Medulla oblongata (tissue), 1 donor: ENCODE measurements around the gene RGS6.

Experiments
- DNase-seq: peaks from one replicate; pipeline ENCODE4 v3.0.0-alpha.2; 2015; ENCODE audit errors: extremely low spot score

The RGS6 gene

GRCh38 chr14:72081137-72081536 lies 148.9 kb downstream of the RGS6 start:
- no peak for DNase-seq

DNA sequence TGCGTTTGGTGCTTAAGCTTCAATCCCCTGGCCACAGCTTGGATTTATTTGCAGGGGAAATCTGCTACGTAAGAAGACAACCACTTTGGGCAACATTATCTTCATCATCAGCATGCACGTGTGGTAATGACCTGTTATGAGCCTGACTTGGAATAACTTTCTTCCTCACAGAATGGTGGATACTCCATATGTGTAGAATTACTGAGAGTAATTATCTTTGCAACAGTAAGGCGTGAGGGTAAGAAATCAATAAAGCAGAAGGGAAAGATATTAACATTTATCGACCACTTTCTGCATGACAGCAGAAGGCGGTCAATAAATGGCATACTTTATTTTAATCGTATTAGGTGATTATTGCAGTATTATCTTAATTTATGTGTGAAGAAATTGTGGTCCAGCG lies 152.7 kb downstream of the RGS6 start:
- DNase-seq: no peak

DNA sequence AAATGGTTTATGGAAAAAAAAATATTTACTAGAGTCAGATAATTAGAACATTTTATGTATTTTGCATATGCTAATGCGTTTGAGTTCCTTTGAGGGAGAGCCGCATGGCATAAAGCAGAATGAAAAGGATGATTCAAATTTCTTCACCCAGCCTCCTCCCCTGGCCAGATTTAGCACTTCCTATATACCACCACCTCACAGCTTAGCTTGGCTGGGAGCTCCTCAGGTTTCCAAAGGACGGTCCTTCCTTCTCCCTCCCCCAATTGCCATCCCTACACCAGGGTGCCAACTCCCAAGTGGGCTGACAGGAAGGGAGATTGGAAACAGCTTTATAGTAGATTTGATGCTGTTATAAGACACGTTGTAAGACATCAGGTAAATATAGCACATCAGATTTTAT lies 157.4 kb downstream of the RGS6 start:
- DNase-seq: no peak

DNA sequence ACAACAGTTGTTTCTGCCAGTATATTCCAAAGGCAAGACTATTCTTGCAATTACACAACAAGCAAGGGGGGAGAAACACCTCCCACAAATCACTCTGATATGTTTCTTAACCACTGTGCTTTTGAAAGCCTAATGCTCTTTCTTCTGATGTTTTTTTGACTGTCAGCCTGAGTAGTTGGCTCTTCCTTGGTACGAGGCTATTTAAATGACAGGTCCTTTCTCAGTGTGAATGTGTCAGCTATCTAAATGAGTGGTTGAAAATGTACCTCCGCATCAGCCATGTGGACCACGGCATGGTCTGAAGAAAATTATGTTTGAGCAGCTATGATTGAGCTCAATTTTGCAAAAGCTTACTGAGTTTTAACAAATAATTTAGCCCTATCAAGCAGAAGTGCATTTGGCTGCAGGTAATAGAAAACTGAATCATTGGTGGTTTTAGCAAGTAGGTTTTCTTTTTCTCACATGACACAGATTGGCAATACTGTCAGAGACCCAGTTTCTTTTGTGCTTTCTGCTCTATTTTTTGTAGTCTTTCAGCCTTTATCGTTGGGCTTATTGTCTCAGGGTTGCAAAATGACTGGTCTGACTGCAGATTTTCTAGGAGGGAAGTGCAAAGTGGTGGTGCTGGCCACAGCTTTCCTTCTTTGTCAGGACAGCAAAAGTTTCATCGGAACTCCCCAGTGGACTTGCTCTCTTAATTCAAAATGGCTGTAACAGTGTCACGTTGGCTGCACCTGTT lies 162.8 kb downstream of the RGS6 start:
- DNase-seq: no peak

GRCh38 chr14:72097173-72097783 lies 165.0 kb downstream of the RGS6 start:
- DNase-seq: no peak

DNA sequence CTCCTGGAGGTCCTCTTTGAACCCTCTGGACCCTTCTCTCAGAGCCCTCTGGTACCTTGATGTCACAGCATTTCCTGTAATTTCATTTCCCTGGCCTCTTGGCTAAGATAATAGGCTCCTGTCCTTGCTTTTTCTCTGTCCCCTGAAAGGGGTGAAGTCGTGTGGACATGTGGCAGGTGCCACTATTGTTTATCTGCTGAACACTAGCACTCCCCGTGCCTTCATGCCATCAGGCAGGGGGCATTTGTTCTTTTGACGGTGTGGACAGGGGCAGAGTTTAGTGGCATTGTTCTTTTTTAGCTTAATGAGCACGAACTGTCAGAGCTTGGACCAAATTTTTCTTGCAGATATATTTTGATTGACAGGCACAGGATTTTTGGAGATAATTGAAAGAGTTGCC lies 166.0 kb downstream of the RGS6 start:
- no peak for DNase-seq

DNA sequence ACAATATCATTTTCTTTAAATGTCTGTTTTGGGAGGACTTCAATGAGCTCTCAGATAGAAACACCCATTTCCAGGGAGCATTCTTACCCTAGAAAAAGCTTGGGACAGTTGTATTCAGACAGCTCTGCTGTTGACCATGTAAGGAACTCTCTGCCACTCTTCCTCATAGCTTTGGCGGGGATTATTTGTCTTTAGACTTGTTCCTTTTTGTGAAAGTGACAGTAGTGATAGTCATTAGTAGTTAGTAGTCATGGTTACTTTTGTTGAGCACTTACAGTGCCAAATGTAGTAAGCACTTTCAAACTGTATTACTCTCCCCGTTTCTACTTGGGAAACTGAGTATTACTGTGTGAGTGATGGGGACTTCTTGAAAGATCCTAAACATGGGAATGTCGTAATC lies 167.3 kb downstream of the RGS6 start:
- no peak for DNase-seq

DNA sequence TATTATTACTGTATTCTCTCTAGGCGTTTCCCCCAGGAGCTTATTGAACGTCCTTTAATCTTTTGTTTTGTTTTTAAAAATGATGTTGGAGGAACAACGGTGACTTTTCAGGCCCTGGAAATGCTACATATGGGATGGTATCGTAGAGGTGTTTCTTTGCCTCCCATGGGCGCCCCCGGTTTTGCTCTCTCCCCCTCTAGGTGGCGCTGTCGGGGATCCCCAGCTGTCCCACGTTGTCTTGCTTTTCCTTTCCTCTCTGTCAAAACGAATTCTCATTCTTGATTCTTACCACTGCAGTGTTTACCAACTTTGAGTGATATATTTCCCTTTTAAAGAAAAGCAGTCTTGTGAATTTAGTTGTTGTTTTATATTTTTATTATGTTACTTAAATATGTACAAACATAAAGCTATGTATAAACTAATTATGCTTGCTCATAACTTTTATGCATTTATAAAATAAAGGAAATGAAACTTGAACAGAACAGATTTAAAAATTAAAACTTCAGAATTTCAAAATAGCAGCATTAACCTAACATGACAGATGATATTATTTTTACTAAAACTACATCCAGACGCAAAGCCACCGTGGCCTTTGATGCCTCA lies 171.9 kb downstream of the RGS6 start:
- DNase-seq: peak; percentile 7

DNA sequence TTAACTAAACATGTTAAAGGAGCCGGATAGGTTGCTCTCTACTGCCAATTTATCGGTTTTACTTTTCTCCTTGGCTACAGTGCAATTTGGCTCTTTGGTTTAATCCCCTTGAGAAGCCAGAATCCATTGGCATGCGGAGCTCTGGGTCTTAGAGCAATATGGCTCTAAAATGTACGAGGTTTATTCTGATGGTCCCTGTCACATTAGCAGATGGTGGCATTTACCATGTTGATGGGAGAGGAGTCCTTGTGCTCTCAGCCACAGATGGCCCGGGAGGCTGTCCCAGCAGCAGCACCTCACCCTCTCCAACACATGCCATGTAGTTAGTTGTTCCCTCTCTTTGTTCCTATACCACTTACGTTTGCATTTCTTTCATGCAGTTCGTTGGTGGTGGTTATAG lies 179.7 kb downstream of the RGS6 start:
- no peak for DNase-seq

GRCh38 chr14:72118841-72119240 lies 186.6 kb downstream of the RGS6 start:
- no peak for DNase-seq

DNA sequence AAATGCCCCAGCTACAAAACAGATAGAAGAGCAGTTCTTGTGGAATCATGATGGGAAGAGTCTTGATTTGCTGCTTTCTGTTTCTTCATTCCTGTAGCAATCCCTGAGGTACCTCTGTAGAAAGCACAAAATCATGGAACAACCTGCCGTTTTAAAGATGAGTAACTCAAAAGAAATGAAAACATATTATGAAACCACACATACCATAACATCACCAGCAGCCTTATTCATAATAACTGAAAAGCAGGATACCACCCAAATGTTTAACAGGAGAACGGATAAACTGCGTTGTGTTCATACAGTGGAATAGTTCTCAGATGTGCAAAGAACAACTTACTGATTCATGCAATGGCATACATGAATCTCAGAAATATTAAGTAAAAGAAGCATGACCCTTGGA lies 188.1 kb downstream of the RGS6 start:
- DNase-seq: no peak

DNA sequence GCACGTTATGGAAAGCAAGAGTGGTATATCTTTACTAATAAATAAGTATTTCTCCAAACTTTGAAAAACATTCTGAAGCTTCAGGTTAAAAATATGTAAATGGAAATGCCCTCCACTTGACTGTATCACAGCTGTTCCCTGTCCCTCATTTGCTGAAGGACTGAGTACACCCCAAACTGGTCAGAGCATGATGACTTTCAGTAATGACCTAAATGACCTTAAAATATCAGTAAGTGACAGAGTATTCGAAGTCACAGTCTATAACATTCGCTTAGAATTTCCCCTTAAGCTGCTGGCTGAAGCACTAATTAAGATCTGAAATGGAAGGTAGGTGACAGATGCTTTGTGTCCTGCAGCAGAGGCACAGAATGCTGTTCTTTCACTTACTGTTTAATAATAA lies 191.5 kb downstream of the RGS6 start:
- DNase-seq: no peak

GRCh38 chr14:72124171-72124570 lies 191.9 kb downstream of the RGS6 start:
- no peak for DNase-seq

- no peak for DNase-seq
These were observed 193.9 kb downstream of the RGS6 start for GRCh38 chr14:72126091-72126490.

- DNase-seq: no peak
These were observed 194.3 kb downstream of the RGS6 start for GRCh38 chr14:72126561-72126960.

DNA sequence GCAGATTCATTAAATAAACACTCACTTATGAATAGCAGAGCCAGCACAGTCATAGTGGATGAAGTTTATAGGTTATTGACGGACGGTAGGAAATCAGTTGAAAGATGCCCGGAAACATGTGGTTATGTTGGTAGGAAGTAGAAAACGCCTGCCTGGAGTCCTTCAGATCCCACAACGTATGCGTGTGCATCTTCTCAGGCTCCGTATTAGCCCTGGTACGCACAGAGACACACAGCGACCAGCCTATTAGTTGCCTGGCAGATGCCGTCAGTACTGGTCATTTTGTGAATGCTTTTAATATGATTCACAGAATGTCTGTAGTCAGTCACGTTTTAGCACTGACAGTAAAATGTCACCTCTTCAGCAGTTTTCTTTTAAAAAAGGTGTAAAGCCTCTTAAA lies 196.4 kb downstream of the RGS6 start:
- DNase-seq: no peak

DNA sequence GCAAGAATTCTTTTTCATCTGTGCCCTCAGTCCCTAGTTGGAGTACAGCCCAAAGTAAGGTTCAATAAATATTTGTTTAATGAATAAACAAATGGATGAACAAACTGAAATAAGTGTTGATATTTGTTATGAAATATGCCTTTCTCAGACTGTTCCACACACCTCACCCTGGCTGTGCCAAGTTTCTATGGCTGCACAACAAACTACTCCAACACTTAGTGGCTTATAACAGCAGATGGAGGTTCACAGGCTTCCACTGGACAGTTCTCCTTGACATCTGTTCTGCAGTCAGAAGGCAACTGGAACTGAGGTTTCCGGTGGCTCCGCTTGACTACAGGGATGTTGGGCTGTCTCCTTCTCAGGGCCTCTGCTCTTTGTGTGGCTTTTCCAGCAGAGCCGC lies 197.1 kb downstream of the RGS6 start:
- DNase-seq: no peak

- DNase-seq: no peak
These were observed 208.9 kb downstream of the RGS6 start for GRCh38 chr14:72141084-72141483.

DNA sequence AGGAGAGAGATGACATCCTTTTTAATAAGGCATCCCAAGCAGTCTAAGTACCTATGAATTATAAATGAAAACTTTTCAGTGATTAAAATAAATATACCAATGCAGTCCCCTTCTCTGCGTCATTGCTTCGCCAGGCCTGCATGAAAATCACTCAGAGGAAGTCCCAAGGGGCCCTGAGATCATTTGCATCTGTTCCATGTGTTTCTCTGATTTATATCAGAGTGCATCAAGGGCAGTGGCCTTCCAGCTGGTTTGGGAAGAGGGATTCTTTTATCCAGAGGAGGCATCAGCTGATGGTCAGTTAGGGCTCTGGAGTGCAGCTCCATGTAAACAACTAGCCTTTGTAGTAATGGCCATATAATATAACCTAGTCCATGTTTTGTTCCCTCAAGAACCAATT lies 210.1 kb downstream of the RGS6 start:
- no peak for DNase-seq

- DNase-seq: no peak
These were observed 214.0 kb downstream of the RGS6 start for GRCh38 chr14:72146241-72146640.

DNA sequence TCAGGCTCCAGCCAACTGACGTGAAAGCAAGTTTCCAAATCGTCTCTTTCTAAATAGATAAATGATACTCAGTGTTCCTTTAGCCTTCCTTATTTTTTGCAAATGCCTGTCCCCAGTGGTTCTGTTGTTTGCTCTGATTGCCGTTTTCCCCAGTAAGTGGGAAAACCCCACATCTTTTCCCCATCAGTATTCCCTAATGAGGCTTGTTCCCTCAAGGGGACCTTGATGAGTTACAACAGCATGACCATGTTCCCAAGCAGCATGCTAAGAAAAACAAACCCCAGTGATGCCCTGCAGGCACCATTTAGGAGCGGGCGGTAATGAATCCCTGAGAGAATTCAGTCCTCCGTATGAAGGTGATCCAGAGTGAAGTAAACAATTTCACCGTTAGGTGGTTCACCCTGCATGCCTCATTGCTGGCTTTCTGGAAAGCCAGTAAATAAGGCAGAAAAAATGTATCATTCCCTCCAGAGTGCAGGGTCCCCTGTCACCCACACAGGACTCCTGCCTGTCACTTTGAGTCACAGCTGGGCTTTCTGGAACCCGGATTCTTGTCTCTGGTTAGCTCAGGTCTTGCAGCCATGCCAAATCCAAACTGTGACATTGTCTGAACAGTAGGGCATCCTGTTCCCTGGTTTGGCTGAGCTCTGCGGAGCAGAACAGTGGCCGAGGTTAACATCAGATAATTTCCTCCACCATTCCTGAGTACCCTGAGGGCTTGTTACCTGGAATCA lies 222.6 kb downstream of the RGS6 start:
- DNase-seq: no peak

- DNase-seq: no peak
These were observed 223.3 kb downstream of the RGS6 start for GRCh38 chr14:72155379-72155993.
